GM12878 (cell line): ENCODE measurements around the gene HOXC5. TPM values are rescaled to one million over a fixed set of nuclear protein-coding genes. Genes with fewer than 3 reads are reported as not detected.

Experiments used
- ATAC-seq: fragments of 200-7000 bp; cut with Tn5 transposase; 3 replicates; pipeline ENCODE4 v1.9.1; 2020; ENCODE audit warnings: mild to moderate bottlenecking, moderate library complexity
- BruUV-seq: library from RNA; stranded (reverse); fragments of 400-500 nt; replicated peaks from 2 replicates; lab custom pipeline; 2021; lab: Mats Ljungman, UMichigan
- CTCF ChIA-PET: fragments of 300-600 bp; sonication (Branson Sonifier 250); formaldehyde crosslinking; extraction: SDS; loops from one replicate; lab custom pipeline; 2021; ENCODE audit warnings: inconsistent platforms; lab: Yijun Ruan, JAX
- POLR2A ChIA-PET: fragments of 350-600 bp; formaldehyde crosslinking; extraction: SDS; loops from one replicate; lab custom pipeline; 2021; ENCODE audit warnings: inconsistent platforms; lab: Charles Lee
- RAD21 ChIA-PET: fragments of 300-600 bp; sonication (Branson Sonifier 250); formaldehyde crosslinking; loops from one replicate; lab custom pipeline; 2023; ENCODE audit warnings: antibody characterized with exemption; ENCODE audit not compliant: unreplicated experiment; lab: Charles Lee
- SMC1A ChIA-PET: fragments of 300-600 bp; sonication (Branson Sonifier 250); formaldehyde crosslinking; loops from one replicate; lab custom pipeline; 2023; ENCODE audit not compliant: unreplicated experiment, uncharacterized antibody; lab: Charles Lee
- DNase-seq: peaks from one replicate; pipeline ENCODE4 v3.0.0-alpha.2; 2011; ENCODE audit warnings: low read depth, low spot score
- FAIRE-seq: peaks from 3 replicates; lab custom pipeline; 2011; peaks lifted over from hg19 to GRCh38; lab: Jason Lieb, UNC
- H2AFZ ChIP-seq: 2 replicates; pipeline ENCODE4 v1.6.0; 2011; ENCODE audit warnings: low read depth, low read length, control low read depth; ENCODE audit not compliant: control insufficient read depth
- H3K27ac ChIP-seq: 2 replicates; pipeline ENCODE4 v1.5.1; 2011; ENCODE audit warnings: control low read depth; ENCODE audit not compliant: control insufficient read depth, insufficient read depth
- H3K27me3 ChIP-seq, 2 experiments: replicated peaks in 1 of 2; 2 replicates each; pipeline versions ENCODE4 v1.6.0 to v1.6.1; 2011; ENCODE audit warnings: low read length in 1 of 2; ENCODE audit not compliant: control insufficient read depth in 2 of 2, insufficient read depth in 2 of 2
- H3K36me3 ChIP-seq, 2 experiments: 2 replicates each; pipeline ENCODE4 v1.5.1; 2011; ENCODE audit warnings: low read length in 1 of 2; ENCODE audit not compliant: control insufficient read depth in 2 of 2, insufficient read depth in 2 of 2
- H3K4me1 ChIP-seq: 2 replicates; pipeline ENCODE4 v1.6.1; 2011; ENCODE audit warnings: mild to moderate bottlenecking, low read length, moderate library complexity, mixed read lengths; ENCODE audit not compliant: control insufficient read depth, insufficient read depth
- H3K4me2 ChIP-seq: 2 replicates; pipeline ENCODE4 v1.6.0; 2011; ENCODE audit warnings: control low read depth; ENCODE audit not compliant: control insufficient read depth, insufficient read depth
- H3K4me3 ChIP-seq: fragments of 200-600 bp; sonication (generic); 2 replicates; pipeline ENCODE4 v1.5.1; 2016
- H3K79me2 ChIP-seq: 2 replicates; pipeline ENCODE4 v1.6.0; 2011; ENCODE audit warnings: low read length; ENCODE audit not compliant: control insufficient read depth, insufficient read depth
- H3K9ac ChIP-seq: 2 replicates; pipeline ENCODE4 v1.8.0; 2011; ENCODE audit warnings: low read length, control low read depth, mixed read lengths; ENCODE audit not compliant: control insufficient read depth, insufficient read depth
- H3K9me3 ChIP-seq: replicated peaks from 3 replicates; pipeline ENCODE4 v1.5.1; 2011; ENCODE audit warnings: mild to moderate bottlenecking, low read length; ENCODE audit not compliant: control insufficient read depth, insufficient read depth
- H4K20me1 ChIP-seq: 2 replicates; pipeline ENCODE4 v1.6.0; 2011; ENCODE audit not compliant: control insufficient read depth, insufficient read depth
- CHD1 ChIP-seq: IDR thresholded peaks from 2 replicates; pipeline ENCODE4 v1.6.1; 2012; ENCODE audit warnings: low read depth, low read length, improper control_type of control experiment
- CTCF ChIP-seq, 3 experiments: IDR thresholded peaks in 2 of 3; conservative IDR thresholded peaks in 1 of 3; 2 replicates each; pipeline ENCODE4 v1.5.1; 2011; ENCODE audit warnings: low read depth in 3 of 3, low read length in 3 of 3, mild to moderate bottlenecking in 3 of 3, control low read depth in 2 of 3, moderate library complexity in 2 of 3, inconsistent platforms in 1 of 3, mixed read lengths in 1 of 3; ENCODE audit not compliant: control insufficient read depth in 2 of 3, insufficient read depth in 1 of 3; ENCODE audit errors: extremely low read depth in 1 of 3
- EZH2 ChIP-seq: IDR thresholded peaks from 2 replicates; pipeline ENCODE4 v1.6.1; 2012; ENCODE audit warnings: low read depth, mild to moderate bottlenecking, control low read depth, inconsistent platforms, low read length, borderline replicate concordance; ENCODE audit not compliant: control insufficient read depth
- NBN ChIP-seq: fragments of 450-650 bp; IDR thresholded peaks from 2 replicates; pipeline ENCODE4 v1.6.1; 2016
- RFX5 ChIP-seq: IDR thresholded peaks from 2 replicates; pipeline ENCODE4 v1.6.1; 2011; ENCODE audit warnings: low read depth, low read length, improper control_type of control experiment
- SMAD5 ChIP-seq: IDR thresholded peaks from 2 replicates; pipeline ENCODE4 v1.6.1; 2016; ENCODE audit warnings: antibody characterized with exemption, low read depth
- SP1 ChIP-seq: IDR thresholded peaks from one replicate; pipeline ENCODE4 v1.6.1; 2011; ENCODE audit warnings: low read depth, low read length
- TCF12 ChIP-seq: IDR thresholded peaks from 2 replicates; pipeline ENCODE4 v1.6.1; 2011; ENCODE audit warnings: low read depth, mild to moderate bottlenecking, low read length
- TCF7 ChIP-seq: IDR thresholded peaks from 2 replicates; pipeline ENCODE4 v1.6.1; 2014; ENCODE audit warnings: antibody characterized with exemption, borderline replicate concordance
- WGBS: methylation state at CpG from one replicate; pipeline ENCODE4 v1.1.6; 2016; ENCODE audit warnings: low lambda C conversion rate; ENCODE audit not compliant: insufficient replicate concordance, insufficient coverage; ENCODE audit errors: missing lambda C conversion rate; 5-methylcytosine and 5-hydroxymethylcytosine counted together
- in situ Hi-C: fragments of 300-500 bp; cut with MboI; formaldehyde crosslinking; loops from 9 replicates; pipeline ENCODE4 v1.14.3; 2018; ENCODE audit warnings: mixed read lengths
- intact Hi-C: fragments of 100-400 bp; cut with micrococcal nuclease; formaldehyde crosslinking; loops from one replicate; pipeline ENCODE4 v1.14.2; 2022; ENCODE audit not compliant: unreplicated experiment
- polyA plus RNA-seq, 11 experiments: library from polyadenylated mRNA; depleted of rRNA in 4 of 11; unstranded in 6 of 11; stranded (reverse) in 5 of 11; fragments of >200 nt; fragmentation: Nextera tagmentation in 4 of 11; fragmentation: Illumina TruSeq in 1 of 11; extraction: Ambion mirVana in 4 of 11; extraction: Trizol in 1 of 11; gene quantifications; 1 replicate in 1 of 11; 2 replicates in 10 of 11; pipeline versions ENCODE4 v1.2.1 to v1.2.3, GENCODE V29; 2011 to 2016; ENCODE audit warnings: inconsistent platforms in 2 of 11, missing spikeins in 2 of 11, low read depth in 1 of 11
- total RNA-seq, 4 experiments: library from RNA; depleted of rRNA in 3 of 4; stranded (reverse); fragments of >200 nt in 3 of 4; fragmentation: Illumina TruSeq in 1 of 4; extraction: Trizol in 1 of 4; gene quantifications; 2 replicates each; pipeline versions ENCODE4 v1.2.1 to v1.2.3, GENCODE V29; 2013 to 2021
- TF ChIP-seq, protein P1 (sequence below): fragments of 450-650 bp; IDR thresholded peaks from 2 replicates; pipeline ENCODE4 v1.6.1; 2017; ENCODE audit warnings: mild to moderate bottlenecking, low read depth, inconsistent platforms; ENCODE audit not compliant: poor library complexity, severe bottlenecking

Gene HOXC5
- total and polyA plus RNA-seq, 10 of the 15 experiments (the other 5 are each of a cell fraction or from before 2014, with no cell fraction given) = 0.11 TPM; not detected in 9

GRCh38 chr12:54030442-54030801 is 2.4 kb upstream of the HOXC5 start:
- in situ Hi-C loops (no loop called here), intact Hi-C loops (no loop called here)
- Histone ChIP-seq H3K36me3 (no peaks in the 10 kb centered on the region), H3K4me3 (no peak overlapping the region), H3K9ac (no peak overlapping the region), H3K4me1 (peaks cover 14% of the 10 kb centered on the region), H3K27ac (no peak overlapping the region), H4K20me1 (no peaks in the 10 kb centered on the region), H3K9me3 (no peaks in the 10 kb centered on the region), H2AFZ (no peak overlapping the region), H3K4me2 (no peak overlapping the region), H3K79me2 (no peaks in the 10 kb centered on the region), H3K27me3 (peaks cover 6 to 36% of the 10 kb centered on the region in 2 experiments)
- ChIA-PET SMC1A (interaction anchor here (0.9 to 3.9 kb wide), 4 partner anchors 34 to 176 kb away, joined by 3 to 30 read pairs (median 4); no protein-coding TSS in a partner anchor), RAD21 (interaction anchor here (2.8 to 12.6 kb wide), 2 partner anchors 24 to 161 kb away, joined by 36 to 222 read pairs; partner anchors contain the start of gene SMUG1), POLR2A (no interaction called here), CTCF (interaction anchor here (3.1 to 13.4 kb wide), 8 partner anchors 9 to 178 kb away, joined by 19 to 343 read pairs (median 72); partner anchors contain the start of genes HOXC4 and SMUG1)
- TF ChIP-seq TCF12 (no peak), CHD1 (no peak), EZH2 (no peak), NBN (no peak), TCF7 (no peak), CTCF (IDR thresholded peaks at IDR 0.05 in 2 of 3, conservative IDR thresholded peaks at IDR 0.05 in 1 of 3; ENCODE audit: control insufficient read depth in 2 of 3, extremely low read depth in 1 of 3, insufficient read depth in 1 of 3, low read depth in 3 of 3, low read length in 3 of 3) (no peak), RFX5 (no peak), SMAD5 (no peak), SP1 (no peak)
- TF ChIP-seq, protein P1, sequence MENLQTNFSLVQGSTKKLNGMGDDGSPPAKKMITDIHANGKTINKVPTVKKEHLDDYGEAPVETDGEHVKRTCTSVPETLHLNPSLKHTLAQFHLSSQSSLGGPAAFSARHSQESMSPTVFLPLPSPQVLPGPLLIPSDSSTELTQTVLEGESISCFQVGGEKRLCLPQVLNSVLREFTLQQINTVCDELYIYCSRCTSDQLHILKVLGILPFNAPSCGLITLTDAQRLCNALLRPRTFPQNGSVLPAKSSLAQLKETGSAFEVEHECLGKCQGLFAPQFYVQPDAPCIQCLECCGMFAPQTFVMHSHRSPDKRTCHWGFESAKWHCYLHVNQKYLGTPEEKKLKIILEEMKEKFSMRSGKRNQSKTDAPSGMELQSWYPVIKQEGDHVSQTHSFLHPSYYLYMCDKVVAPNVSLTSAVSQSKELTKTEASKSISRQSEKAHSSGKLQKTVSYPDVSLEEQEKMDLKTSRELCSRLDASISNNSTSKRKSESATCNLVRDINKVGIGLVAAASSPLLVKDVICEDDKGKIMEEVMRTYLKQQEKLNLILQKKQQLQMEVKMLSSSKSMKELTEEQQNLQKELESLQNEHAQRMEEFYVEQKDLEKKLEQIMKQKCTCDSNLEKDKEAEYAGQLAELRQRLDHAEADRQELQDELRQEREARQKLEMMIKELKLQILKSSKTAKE = no peak
- ATAC-seq (no peak), DNase-seq (no peak), FAIRE-seq (no peak)
- 32% methylated on average over 7 of the region's 7 CpGs for WGBS
- BruUV-seq = no TSS peak
